HUES64 (cell line): Measurements from ENCODE around the gene CENPE.
"Not testable (repeated sequence)": the region's sequence is repeated elsewhere in the genome, so short reads cannot be mapped to it uniquely, and the experiment has no call there.

ENCODE experiments used
- H3K27ac ChIP-seq: 2 replicates; pipeline ENCODE4 v1.7.0; 2013; ENCODE audit warnings: low read depth, low read length, inconsistent platforms
- H3K27me3 ChIP-seq: 2 replicates; pipeline ENCODE4 v1.6.1; 2013; ENCODE audit warnings: mild to moderate bottlenecking, low read length; ENCODE audit not compliant: insufficient read depth
- H3K36me3 ChIP-seq: 2 replicates; pipeline ENCODE4 v1.6.1; 2013; ENCODE audit warnings: mild to moderate bottlenecking, low read length; ENCODE audit not compliant: insufficient read depth
- H3K4me1 ChIP-seq: 2 replicates; pipeline ENCODE4 v1.6.1; 2013; ENCODE audit warnings: mild to moderate bottlenecking, low read length, moderate library complexity; ENCODE audit not compliant: insufficient read depth
- H3K4me3 ChIP-seq: 2 replicates; pipeline ENCODE4 v1.5.1; 2013; ENCODE audit warnings: mild to moderate bottlenecking, low read length, moderate library complexity
- H3K9ac ChIP-seq: 2 replicates; pipeline ENCODE4 v1.6.1; 2013; ENCODE audit warnings: mild to moderate bottlenecking, low read depth, low read length
- H3K9me3 ChIP-seq: 2 replicates; pipeline ENCODE4 v1.6.1; 2013; ENCODE audit warnings: low read depth, low read length; ENCODE audit not compliant: insufficient read depth
- WGBS: fragments of 150-250, 120-280 bp; methylation state at CpG from one replicate; pipeline ENCODE4 v1.1.7; 2013; ENCODE audit warnings: missing lambda C conversion rate; 5-methylcytosine and 5-hydroxymethylcytosine counted together

Gene CENPE

DNA sequence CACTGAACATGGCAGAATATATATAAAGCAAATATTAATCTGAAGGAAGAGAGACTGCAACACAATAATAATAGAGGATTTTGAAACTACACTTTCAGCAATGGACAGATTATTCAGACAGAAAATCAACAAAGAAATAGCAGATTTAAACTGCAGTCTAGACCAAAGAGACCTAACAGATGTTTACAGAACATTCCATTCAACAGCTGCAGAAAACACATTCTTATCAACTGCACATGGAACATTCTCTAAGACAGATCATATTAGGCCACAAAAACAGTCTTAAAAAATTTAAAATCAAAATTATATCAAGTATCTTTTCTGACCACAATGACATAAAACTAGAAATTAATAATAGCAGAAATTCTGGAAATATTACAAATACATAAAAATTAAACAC is 27.1 kb downstream of the CENPE start:
- no peaks in the 10 kb centered on the region for H3K9me3 ChIP-seq
- no peak overlapping the region for H3K27ac ChIP-seq
- no peaks in the 10 kb centered on the region for H3K4me1 ChIP-seq
- no peaks in the 10 kb centered on the region for H3K27me3 ChIP-seq
- no peak overlapping the region for H3K4me3 ChIP-seq
- no peak overlapping the region for H3K9ac ChIP-seq
- peaks cover 89% of the 10 kb centered on the region for H3K36me3 ChIP-seq

DNA sequence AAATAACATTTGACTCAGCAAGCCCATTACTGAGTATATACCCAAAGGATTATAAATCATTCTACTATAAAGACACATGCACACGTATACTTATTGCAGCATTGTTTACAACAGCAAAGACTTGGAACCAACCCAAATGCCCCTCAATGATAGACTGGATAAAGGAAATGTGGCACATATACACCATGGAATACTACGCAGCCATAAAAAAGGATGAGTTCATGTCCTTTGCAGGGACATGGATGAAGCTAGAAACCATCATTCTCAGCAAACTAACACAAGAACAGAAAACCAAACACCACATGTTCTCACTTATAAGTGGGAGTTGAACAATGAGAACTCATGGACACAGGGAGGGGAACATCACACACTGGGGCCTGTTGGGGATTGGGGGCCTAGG is 28.4 kb downstream of the CENPE start:
- H3K9me3 ChIP-seq, H3K4me1 ChIP-seq, H3K9ac ChIP-seq, H3K27ac ChIP-seq, H3K27me3 ChIP-seq, H3K4me3 ChIP-seq: not testable (repeated sequence)
- H3K36me3 ChIP-seq: peaks cover 85% of the 10 kb centered on the region
- WGBS: 94% methylated on average over 1 of the region's 2 CpGs

DNA sequence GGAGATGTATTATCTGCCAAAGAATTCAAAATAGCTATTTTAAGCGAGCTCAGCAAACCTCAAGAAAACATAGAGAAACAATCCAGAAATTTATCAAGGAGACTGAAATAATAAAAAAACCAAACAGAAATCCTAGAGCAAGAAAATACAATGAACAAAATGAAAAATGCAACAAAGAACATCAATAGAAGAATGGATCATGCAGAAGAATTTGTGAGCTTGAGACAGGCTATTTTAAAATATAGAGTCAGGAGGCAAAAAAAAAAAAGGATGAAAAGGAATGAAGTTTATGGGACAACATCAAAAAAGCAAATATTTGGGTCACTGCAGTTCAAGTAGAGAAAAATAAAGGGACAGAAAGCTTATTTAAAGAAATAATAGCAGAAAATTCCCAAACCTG is 29.1 kb downstream of the CENPE start:
- no peaks in the 10 kb centered on the region for H3K9me3 ChIP-seq
- no peak overlapping the region for H3K9ac ChIP-seq
- H3K27ac ChIP-seq: no peak overlapping the region
- H3K4me1 ChIP-seq: no peaks in the 10 kb centered on the region
- H3K4me3 ChIP-seq: no peak overlapping the region
- H3K27me3 ChIP-seq: no peaks in the 10 kb centered on the region
- WGBS: no CpG with 5 or more reads among the region's 1 CpG
- H3K36me3 ChIP-seq: peaks cover 85% of the 10 kb centered on the region

GRCh38 chr4:103162176-103162575 is 36.0 kb downstream of the CENPE start:
- Histone ChIP-seq H3K27me3 (no peaks in the 10 kb centered on the region), H3K4me3 (no peak overlapping the region), H3K27ac (no peak overlapping the region), H3K9ac (no peak overlapping the region), H3K9me3 (no peaks in the 10 kb centered on the region), H3K4me1 (no peaks in the 10 kb centered on the region), H3K36me3 (peaks cover 91% of the 10 kb centered on the region)
- 83% methylated on average over 1 of the region's 2 CpGs for WGBS

DNA sequence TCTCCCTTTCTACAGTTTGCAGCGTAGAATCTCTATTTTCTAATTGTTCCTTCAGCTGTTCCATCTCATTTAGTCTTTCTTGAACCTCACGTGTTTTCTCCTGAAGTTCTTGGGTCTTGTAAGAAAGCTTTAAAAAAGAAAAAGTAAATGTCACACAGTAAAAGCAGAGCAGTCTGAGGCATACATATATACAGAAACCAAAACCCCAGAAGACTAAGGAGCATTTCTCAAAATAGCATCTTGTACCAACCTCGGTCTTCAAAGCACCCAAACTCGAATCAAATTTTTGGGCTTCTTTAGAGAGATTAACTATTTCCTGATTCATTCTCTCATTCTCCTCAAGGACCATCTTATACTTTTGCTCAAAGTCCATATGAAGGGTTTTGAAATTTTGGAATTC is 39.4 kb downstream of the CENPE start:
- WGBS: over 99% methylated on average over 4 of the region's 4 CpGs
- no peak overlapping the region for H3K27ac ChIP-seq
- H3K9ac ChIP-seq: no peak overlapping the region
- H3K36me3 ChIP-seq: peaks cover 92% of the 10 kb centered on the region
- no peaks in the 10 kb centered on the region for H3K9me3 ChIP-seq
- no peak overlapping the region for H3K4me3 ChIP-seq
- no peaks in the 10 kb centered on the region for H3K4me1 ChIP-seq
- H3K27me3 ChIP-seq: no peaks in the 10 kb centered on the region

DNA sequence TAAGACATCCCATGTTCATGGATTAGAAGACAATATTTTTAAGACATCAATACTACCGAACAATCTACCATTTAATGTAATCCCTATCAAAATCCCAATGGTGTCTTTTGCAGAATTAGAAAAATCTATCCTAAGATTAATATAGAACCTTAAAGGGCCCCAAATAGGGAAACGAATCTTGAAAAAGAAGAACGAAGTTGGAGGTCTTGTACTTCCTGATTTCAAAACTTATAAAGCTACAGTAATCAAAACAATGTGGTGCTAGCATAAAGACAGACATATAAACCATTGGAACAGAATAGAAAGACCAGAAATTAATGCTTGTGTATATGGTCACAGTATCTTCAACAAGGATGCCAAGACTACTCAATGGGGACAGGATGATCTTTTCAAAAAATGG is 42.0 kb downstream of the CENPE start:
- Histone ChIP-seq H3K9ac (no peak overlapping the region), H3K9me3 (no peaks in the 10 kb centered on the region), H3K27ac (no peak overlapping the region), H3K36me3 (peaks cover 96% of the 10 kb centered on the region), H3K4me3 (no peak overlapping the region), H3K27me3 (no peaks in the 10 kb centered on the region), H3K4me1 (no peaks in the 10 kb centered on the region)
- 100% methylated on average over 3 of the region's 3 CpGs for whole genome bisulfite sequencing

- 83% methylated on average over 1 of the region's 3 CpGs for WGBS
- peaks cover 94% of the 10 kb centered on the region for H3K36me3 ChIP-seq
These were observed 45.8 kb downstream of the CENPE start for GRCh38 chr4:103152381-103152780.

GRCh38 chr4:103150677-103151076 is 47.5 kb downstream of the CENPE start:
- H3K4me3 ChIP-seq: no peak overlapping the region
- no peaks in the 10 kb centered on the region for H3K4me1 ChIP-seq
- WGBS: no CpG with 5 or more reads among the region's 1 CpG
- H3K27ac ChIP-seq: no peak overlapping the region
- no peaks in the 10 kb centered on the region for H3K27me3 ChIP-seq
- H3K9ac ChIP-seq: no peak overlapping the region
- peaks cover 94% of the 10 kb centered on the region for H3K36me3 ChIP-seq
- H3K9me3 ChIP-seq: no peaks in the 10 kb centered on the region

More at GRCh38 chr4:103152381-103152780, 45.8 kb downstream of the CENPE start:
- Histone ChIP-seq H3K4me1 (no peaks in the 10 kb centered on the region), H3K27me3 (no peaks in the 10 kb centered on the region), H3K9ac (no peak overlapping the region), H3K4me3 (no peak overlapping the region), H3K9me3 (no peaks in the 10 kb centered on the region), H3K27ac (no peak overlapping the region)

DNA sequence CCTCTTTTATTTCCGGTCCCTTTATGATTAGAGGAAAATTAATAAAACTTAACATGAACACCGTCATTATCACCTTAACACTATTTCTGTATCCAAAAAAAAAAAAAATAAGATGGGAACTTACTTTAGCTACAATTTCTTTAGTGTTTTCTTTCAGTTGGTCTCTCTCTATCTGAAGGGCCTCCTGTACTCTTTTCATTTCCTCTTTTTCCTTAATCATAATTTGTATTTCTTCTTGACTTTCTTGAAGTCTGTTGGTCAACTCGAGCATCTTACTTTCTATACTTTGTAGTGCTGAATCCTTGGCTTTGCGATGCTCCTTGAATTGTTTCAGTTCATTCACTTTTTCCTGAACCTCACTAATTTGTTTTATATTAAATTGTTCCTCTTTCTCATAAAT is 53.2 kb downstream of the CENPE start:
- peaks cover 95% of the 10 kb centered on the region for H3K36me3 ChIP-seq
- H3K4me1 ChIP-seq: no peaks in the 10 kb centered on the region
- no peaks in the 10 kb centered on the region for H3K9me3 ChIP-seq
- WGBS: 100% methylated on average over 2 of the region's 4 CpGs
- H3K4me3 ChIP-seq: no peak overlapping the region
- H3K9ac ChIP-seq: no peak overlapping the region
- no peak overlapping the region for H3K27ac ChIP-seq
- H3K27me3 ChIP-seq: no peaks in the 10 kb centered on the region

GRCh38 chr4:103137446-103137827 is 60.7 kb downstream of the CENPE start:
- no peaks in the 10 kb centered on the region for H3K9me3 ChIP-seq
- peaks cover 97% of the 10 kb centered on the region for H3K36me3 ChIP-seq
- WGBS: 100% methylated on average over 1 of the region's 1 CpG
- H3K27ac ChIP-seq: no peak overlapping the region
- no peak overlapping the region for H3K9ac ChIP-seq
- no peaks in the 10 kb centered on the region for H3K27me3 ChIP-seq
- H3K4me1 ChIP-seq: no peaks in the 10 kb centered on the region
- no peak overlapping the region for H3K4me3 ChIP-seq

DNA sequence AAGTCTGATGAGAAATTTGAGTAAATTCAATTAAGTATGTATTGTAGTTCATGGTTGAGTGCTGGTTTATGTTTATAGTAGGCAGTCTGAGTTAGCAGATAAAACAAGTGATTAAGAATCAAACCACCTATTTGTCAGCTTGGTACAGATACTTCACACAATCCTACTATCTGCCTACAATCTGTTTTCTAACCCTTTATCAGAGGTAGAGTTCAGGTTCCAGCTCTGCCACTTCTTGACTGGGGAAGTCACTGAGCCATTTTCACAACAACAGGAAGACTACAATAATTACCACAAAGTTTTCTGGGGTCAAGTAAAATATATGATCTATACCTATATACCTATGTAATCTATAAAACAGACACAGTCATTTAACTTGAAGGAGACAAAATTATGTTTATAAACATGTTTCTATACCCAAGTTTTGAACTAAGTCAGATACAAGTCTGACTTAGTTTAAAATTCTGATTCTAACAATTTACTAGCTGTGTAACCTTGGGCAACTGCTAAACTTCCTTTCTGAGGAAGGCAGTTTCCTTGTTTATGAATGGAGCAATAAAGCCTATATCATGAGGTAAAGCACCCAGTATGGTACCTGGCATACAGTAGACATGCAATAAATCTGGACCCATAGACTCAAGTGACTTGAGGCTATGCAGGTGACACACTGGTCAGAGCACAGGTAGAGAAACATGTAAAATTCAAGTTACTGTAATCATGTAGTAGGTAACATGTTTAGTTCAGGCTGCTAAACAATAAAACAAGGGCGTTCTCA is 61.3 kb downstream of the CENPE start:
- Histone ChIP-seq H3K9me3 (no peaks in the 10 kb centered on the region), H3K27ac (no peak overlapping the region), H3K36me3 (peaks cover 97% of the 10 kb centered on the region), H3K27me3 (no peaks in the 10 kb centered on the region), H3K4me1 (no peaks in the 10 kb centered on the region), H3K9ac (no peak overlapping the region), H3K4me3 (no peak overlapping the region)
- no CpG with 5 or more reads among the region's 1 CpG for WGBS

- Histone ChIP-seq H3K9me3 (no peaks in the 10 kb centered on the region; the same call in 1 of the 2 replicates), H3K27ac (no peak overlapping the region), H3K4me1 (no peaks in the 10 kb centered on the region), H3K27me3 (no peaks in the 10 kb centered on the region), H3K4me3 (no peak overlapping the region), H3K9ac (no peak overlapping the region), H3K36me3 (peaks cover 75% of the 10 kb centered on the region)
- 94% methylated on average over 8 of the region's 8 CpGs for WGBS
These were observed 69.0 kb downstream of the CENPE start for GRCh38 chr4:103129174-103129573.
